ENCODE data around the gene SCN9A. TPM values are rescaled to one million over a fixed set of nuclear protein-coding genes. Genes with fewer than 3 reads are reported as not detected.
A peak's percentile ranks its signal among the peaks of the same experiment; 100 is the strongest.

The SCN9A gene
- total RNA-seq (not detected), polyA plus RNA-seq (not detected)

GRCh38 chr2:166375736-166376487, at the start of gene SCN9A:
Gene SCN9A (minus strand): TSS chr2:166375944. CDS start chr2:166311756, 64,188 bp downstream.
- Mint-ChIP-seq H3K36me3 (no peaks in the 10 kb centered on the region), H3K27ac (peak within 1 kb of the TSS in 1 of 8 donors; percentile 31), H3K4me3 (peak within 1 kb of the TSS in 5 of 7 donors; percentile 12 to 67 (median 56)), H3K4me1 (peaks cover 6 to 10% (median 9%) of the 10 kb centered on the region in 3 donors), H3K27me3 (peaks cover 5 to 18% of the 10 kb centered on the region in 2 donors), H3K9me3 (peaks cover 0 to under 1% (median 0%) of the 10 kb centered on the region in 5 donors)
- POLR2A ChIA-PET: no interaction called here
- peak in 1 of 5 donors; percentile 2 for DNase-seq
- H3K9me3 ChIP-seq (ENCODE audit: low read length): no peaks in the 10 kb centered on the region
- H3K4me3 ChIP-seq (ENCODE audit: low read length): no peak within 1 kb of the TSS
- H3K27ac ChIP-seq (ENCODE audit: low read depth, low read length): no peak within 1 kb of the TSS
- CTCF ChIA-PET: no interaction called here
- no peaks in the 10 kb centered on the region for H3K27me3 ChIP-seq (ENCODE audit: insufficient read depth, low read length, poor library complexity, severe bottlenecking)
- H3K4me1 ChIP-seq (ENCODE audit: insufficient read depth, low read length): no peaks in the 10 kb centered on the region
- no peaks in the 10 kb centered on the region for H3K36me3 ChIP-seq (ENCODE audit: insufficient read depth, low read length)

- no peak for DNase-seq
- Histone ChIP-seq H3K4me3 (ENCODE audit: low read length) (no peak overlapping the region), H3K27ac (ENCODE audit: low read depth, low read length) (no peak overlapping the region), H3K9me3 (ENCODE audit: low read length) (no peaks in the 10 kb centered on the region), H3K27me3 (ENCODE audit: insufficient read depth, low read length, poor library complexity, severe bottlenecking) (no peaks in the 10 kb centered on the region), H3K36me3 (ENCODE audit: insufficient read depth, low read length) (no peaks in the 10 kb centered on the region), H3K4me1 (ENCODE audit: insufficient read depth, low read length) (no peaks in the 10 kb centered on the region)
- H3K36me3 Mint-ChIP-seq: no peaks in the 10 kb centered on the region
- no peaks in the 10 kb centered on the region for H3K27me3 Mint-ChIP-seq
- ChIA-PET CTCF (no interaction called here), POLR2A (no interaction called here)
- H3K4me1 Mint-ChIP-seq: no peaks in the 10 kb centered on the region
- H3K27ac Mint-ChIP-seq: no peak overlapping the region
- no peak overlapping the region for H3K4me3 Mint-ChIP-seq
- H3K9me3 Mint-ChIP-seq: peaks cover 0 to 3% (median 0%) of the 10 kb centered on the region in 5 donors
Observed at GRCh38 chr2:166424841-166425240, 49.1 kb upstream of the SCN9A start.

DNA sequence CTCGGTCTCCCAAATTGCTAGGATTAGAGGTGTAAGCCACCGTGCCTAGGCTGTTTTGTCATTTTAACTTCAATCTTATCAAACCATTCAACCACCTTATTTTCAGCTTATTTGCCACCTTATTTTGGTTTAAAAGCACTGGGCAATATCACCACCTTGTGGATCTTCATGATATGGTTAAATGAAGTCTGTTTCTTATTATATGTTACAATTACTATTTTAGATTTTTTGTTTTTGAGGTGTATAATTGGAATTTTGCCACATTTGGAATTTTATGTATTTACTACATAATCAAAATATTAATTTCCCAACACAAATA, 43.8 kb upstream of the SCN9A start:
- ChIA-PET CTCF (no interaction called here), POLR2A (no interaction called here)
- no peaks in the 10 kb centered on the region for H3K36me3 Mint-ChIP-seq

DNA sequence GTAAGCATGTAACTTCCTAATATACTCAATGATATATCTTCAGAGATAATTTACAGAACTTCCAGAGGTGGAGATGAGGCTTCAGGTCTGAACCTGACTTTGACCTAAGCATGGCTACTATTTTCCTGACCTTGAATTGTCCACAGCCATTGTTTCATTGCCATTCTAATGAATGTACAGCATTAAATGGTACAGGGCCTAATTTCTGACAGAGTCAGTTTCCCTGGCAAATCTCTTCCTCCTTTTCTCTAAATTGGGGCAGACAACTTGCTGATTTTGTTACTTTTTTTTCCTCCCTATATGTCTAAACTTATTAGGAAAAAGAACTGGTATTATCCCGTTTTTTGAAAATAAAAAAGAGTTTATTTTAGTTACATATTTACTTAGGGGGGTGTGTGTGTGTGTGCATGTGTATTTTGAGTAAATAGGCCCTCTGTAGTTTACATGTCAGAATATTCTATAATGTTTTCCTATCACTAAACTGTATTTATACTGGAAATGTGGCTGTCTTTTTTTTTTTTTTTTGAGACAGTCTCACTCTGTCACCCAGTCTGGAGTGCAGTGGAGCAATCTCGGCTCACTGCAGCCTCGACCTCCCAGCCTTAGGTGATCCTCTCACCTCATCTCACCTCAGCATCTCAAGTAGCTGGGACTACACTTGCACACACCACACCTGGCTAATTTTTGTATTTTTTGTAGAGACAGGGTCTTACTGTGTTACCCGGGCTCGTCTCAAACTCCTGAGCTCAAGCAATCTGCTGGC, 43.3 kb upstream of the SCN9A start:
- peaks cover 0 to 6% (median 0%) of the 10 kb centered on the region in 5 donors for H3K9me3 Mint-ChIP-seq
- H3K9me3 ChIP-seq (ENCODE audit: low read length): no peaks in the 10 kb centered on the region
- no peaks in the 10 kb centered on the region for H3K4me1 ChIP-seq (ENCODE audit: insufficient read depth, low read length)
- no peaks in the 10 kb centered on the region for H3K4me1 Mint-ChIP-seq
- POLR2A ChIA-PET: no interaction called here
- H3K27me3 ChIP-seq (ENCODE audit: insufficient read depth, low read length, poor library complexity, severe bottlenecking): no peaks in the 10 kb centered on the region
- H3K4me3 ChIP-seq (ENCODE audit: low read length): no peak overlapping the region
- H3K27me3 Mint-ChIP-seq: no peaks in the 10 kb centered on the region
- no peak overlapping the region for H3K27ac Mint-ChIP-seq
- H3K36me3 ChIP-seq (ENCODE audit: insufficient read depth, low read length): no peaks in the 10 kb centered on the region
- CTCF ChIA-PET: no interaction called here
- DNase-seq: no peak
- no peak overlapping the region for H3K27ac ChIP-seq (ENCODE audit: low read depth, low read length)
- no peak overlapping the region for H3K4me3 Mint-ChIP-seq
- H3K36me3 Mint-ChIP-seq: no peaks in the 10 kb centered on the region

More for the DNA sequence above, 43.8 kb upstream of the SCN9A start:
- Histone ChIP-seq H3K27me3 (ENCODE audit: insufficient read depth, low read length, poor library complexity, severe bottlenecking) (no peaks in the 10 kb centered on the region), H3K36me3 (ENCODE audit: insufficient read depth, low read length) (no peaks in the 10 kb centered on the region), H3K4me3 (ENCODE audit: low read length) (no peak overlapping the region), H3K4me1 (ENCODE audit: insufficient read depth, low read length) (no peaks in the 10 kb centered on the region), H3K9me3 (ENCODE audit: low read length) (no peaks in the 10 kb centered on the region), H3K27ac (ENCODE audit: low read depth, low read length) (no peak overlapping the region)
- Mint-ChIP-seq H3K27ac (no peak overlapping the region), H3K4me1 (no peaks in the 10 kb centered on the region), H3K27me3 (no peaks in the 10 kb centered on the region), H3K4me3 (no peak overlapping the region), H3K9me3 (peaks cover 0 to 6% (median 0%) of the 10 kb centered on the region in 5 donors)
- DNase-seq: no peak

GRCh38 chr2:166417669-166418068, 41.9 kb upstream of the SCN9A start:
- Mint-ChIP-seq H3K9me3 (peaks cover 0 to 6% (median 0%) of the 10 kb centered on the region in 5 donors), H3K4me3 (no peak overlapping the region), H3K27me3 (no peaks in the 10 kb centered on the region), H3K36me3 (no peaks in the 10 kb centered on the region), H3K4me1 (no peaks in the 10 kb centered on the region), H3K27ac (no peak overlapping the region)
- POLR2A ChIA-PET: no interaction called here
- Histone ChIP-seq H3K9me3 (ENCODE audit: low read length) (no peaks in the 10 kb centered on the region), H3K4me3 (ENCODE audit: low read length) (no peak overlapping the region), H3K27me3 (ENCODE audit: insufficient read depth, low read length, poor library complexity, severe bottlenecking) (no peaks in the 10 kb centered on the region), H3K27ac (ENCODE audit: low read depth, low read length) (no peak overlapping the region), H3K4me1 (ENCODE audit: insufficient read depth, low read length) (no peaks in the 10 kb centered on the region), H3K36me3 (ENCODE audit: insufficient read depth, low read length) (no peaks in the 10 kb centered on the region)
- CTCF ChIA-PET: no interaction called here
- no peak for DNase-seq

DNA sequence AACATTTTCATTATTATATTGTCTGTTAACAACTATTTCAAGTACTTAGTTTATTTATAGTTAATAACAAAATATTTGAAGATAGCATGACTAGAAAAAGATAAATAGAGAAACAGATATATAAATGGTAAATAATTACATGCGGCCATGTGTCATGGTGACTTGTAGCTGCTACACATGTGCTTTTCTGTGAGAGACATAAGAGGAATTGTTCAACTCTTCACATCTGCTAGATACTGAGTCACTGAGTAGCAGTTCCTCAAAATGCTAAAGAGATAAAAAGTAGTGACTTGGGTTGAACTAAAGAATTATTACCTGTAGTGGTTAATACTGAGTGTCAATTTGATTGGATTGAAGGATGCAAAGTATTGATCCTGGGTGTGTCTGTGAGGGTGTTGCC, 37.5 kb upstream of the SCN9A start:
- ChIA-PET CTCF (no interaction called here), POLR2A (no interaction called here)
- no peak overlapping the region for H3K27ac Mint-ChIP-seq

GRCh38 chr2:166411473-166412230, 35.9 kb upstream of the SCN9A start:
- H3K27me3 ChIP-seq (ENCODE audit: insufficient read depth, low read length, poor library complexity, severe bottlenecking): no peaks in the 10 kb centered on the region
- no peaks in the 10 kb centered on the region for H3K27me3 Mint-ChIP-seq
- H3K36me3 ChIP-seq (ENCODE audit: insufficient read depth, low read length): no peaks in the 10 kb centered on the region
- H3K27ac Mint-ChIP-seq: no peak overlapping the region
- no peaks in the 10 kb centered on the region for H3K4me1 ChIP-seq (ENCODE audit: insufficient read depth, low read length)
- CTCF ChIA-PET: no interaction called here
- no peak for DNase-seq
- POLR2A ChIA-PET: no interaction called here
- no peaks in the 10 kb centered on the region for H3K4me1 Mint-ChIP-seq
- H3K4me3 Mint-ChIP-seq: no peak overlapping the region
- peaks cover 0 to 12% (median 0%) of the 10 kb centered on the region in 5 donors for H3K9me3 Mint-ChIP-seq
- H3K36me3 Mint-ChIP-seq: no peaks in the 10 kb centered on the region
- H3K27ac ChIP-seq (ENCODE audit: low read depth, low read length): no peak overlapping the region
- no peaks in the 10 kb centered on the region for H3K9me3 ChIP-seq (ENCODE audit: low read length)
- no peak overlapping the region for H3K4me3 ChIP-seq (ENCODE audit: low read length)

More for the DNA sequence above, 37.5 kb upstream of the SCN9A start:
- Histone ChIP-seq H3K9me3 (ENCODE audit: low read length) (no peaks in the 10 kb centered on the region), H3K4me1 (ENCODE audit: insufficient read depth, low read length) (no peaks in the 10 kb centered on the region), H3K36me3 (ENCODE audit: insufficient read depth, low read length) (no peaks in the 10 kb centered on the region), H3K27ac (ENCODE audit: low read depth, low read length) (no peak overlapping the region), H3K4me3 (ENCODE audit: low read length) (no peak overlapping the region), H3K27me3 (ENCODE audit: insufficient read depth, low read length, poor library complexity, severe bottlenecking) (no peaks in the 10 kb centered on the region)
- peaks cover 0 to 12% (median 0%) of the 10 kb centered on the region in 5 donors for H3K9me3 Mint-ChIP-seq
- DNase-seq: no peak
- no peak overlapping the region for H3K4me3 Mint-ChIP-seq
- no peaks in the 10 kb centered on the region for H3K27me3 Mint-ChIP-seq
- no peaks in the 10 kb centered on the region for H3K36me3 Mint-ChIP-seq
- no peaks in the 10 kb centered on the region for H3K4me1 Mint-ChIP-seq

All from CD8-positive, alpha-beta memory T cell (primary cell).